ENCODE measurements around the gene CFAP61. TPM values are rescaled to one million over a fixed set of nuclear protein-coding genes. Genes with fewer than 3 reads are reported as not detected.

CFAP61 gene
- total RNA-seq, 1 donor from 2014 or later = 36.9 TPM

Other genes with a start within 250 kb of the CFAP61 start
- 59.2 TPM for gene NAA20, start 35.2 kb upstream of the CFAP61 start, total RNA-seq
- gene CRNKL1, start 66 bp upstream of the CFAP61 start, total RNA-seq = 15.8 TPM

Data from Right ventricle myocardium superior (tissue), 1 donor.